ENCODE data around the gene IMMT. TPM values are rescaled to one million over a fixed set of nuclear protein-coding genes. Genes with fewer than 3 reads are reported as not detected.

The IMMT gene
- total and polyA plus RNA-seq, 9 of the 15 experiments (the other 6 are each of a cell fraction or from before 2014, with no cell fraction given) = 119 to 294 (median 140) TPM

DNA sequence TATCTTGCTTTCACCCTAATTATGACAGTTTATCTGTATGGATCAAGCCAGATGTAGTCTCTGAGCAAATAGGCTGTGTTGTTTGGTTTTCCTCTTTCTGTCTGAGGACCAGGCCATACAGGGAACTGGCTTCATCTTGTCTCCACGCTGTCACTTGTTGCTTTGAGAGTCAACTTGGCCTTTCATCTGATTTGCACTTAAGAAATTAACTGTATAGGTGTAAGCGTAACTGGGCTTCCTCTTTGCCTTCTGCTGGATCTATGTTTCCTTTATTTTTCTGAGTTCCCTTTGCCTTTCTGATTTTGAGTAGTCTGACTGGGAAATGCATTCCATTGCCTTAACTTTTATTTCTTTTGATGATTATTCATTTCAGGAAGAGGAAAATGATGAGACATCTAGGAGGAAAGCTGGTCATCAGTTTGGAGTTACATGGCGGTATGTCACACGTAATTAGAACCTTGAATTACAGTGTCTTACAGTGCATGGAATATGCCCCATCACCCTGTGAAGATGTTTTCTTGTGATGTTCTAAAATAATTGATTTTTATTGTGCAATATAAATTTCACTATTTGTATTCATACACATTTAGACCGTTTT, 71.8 kb downstream of the IMMT start:
- POLR2A ChIA-PET = no interaction called here

DNA sequence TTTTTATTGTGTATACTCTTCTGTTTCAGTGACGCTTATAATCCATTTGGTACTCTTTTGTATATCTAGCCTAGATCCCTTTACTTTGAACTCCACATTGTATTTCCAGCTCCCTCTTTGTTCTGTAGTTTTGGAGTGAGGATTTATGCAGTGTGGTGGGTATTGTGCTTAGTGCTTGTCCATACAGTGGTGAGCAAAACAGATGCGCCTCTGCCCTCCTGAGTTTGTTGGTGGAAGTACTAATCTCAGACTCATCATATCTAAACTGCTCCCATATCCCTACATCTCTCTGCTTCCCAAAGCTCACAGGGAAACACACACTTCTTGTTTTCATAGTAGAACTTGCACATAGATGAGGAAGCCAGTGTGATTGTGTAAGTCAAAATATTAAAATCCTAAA, 77.1 kb downstream of the IMMT start:
- TF ChIP-seq ZBED1 (IDR thresholded peaks at IDR 0.05) = no peak
- no peak for TF ChIP-seq SMARCA5 (IDR thresholded peaks at IDR 0.05)
- no peak for TF ChIP-seq ZNF707 (CRISPR knock-in tag; conservative IDR thresholded peaks at IDR 0.05)
- TF ChIP-seq RBM14 (IDR thresholded peaks at IDR 0.05; ENCODE audit: borderline replicate concordance, insufficient read depth, low read depth, low read length) = no peak
- TF ChIP-seq TCF7L2 (IDR thresholded peaks at IDR 0.05; ENCODE audit: low read depth, low read length) = no peak
- TF ChIP-seq MAFG (tag; conservative IDR thresholded peaks at IDR 0.05) = no peak
- TF ChIP-seq, protein P1, sequence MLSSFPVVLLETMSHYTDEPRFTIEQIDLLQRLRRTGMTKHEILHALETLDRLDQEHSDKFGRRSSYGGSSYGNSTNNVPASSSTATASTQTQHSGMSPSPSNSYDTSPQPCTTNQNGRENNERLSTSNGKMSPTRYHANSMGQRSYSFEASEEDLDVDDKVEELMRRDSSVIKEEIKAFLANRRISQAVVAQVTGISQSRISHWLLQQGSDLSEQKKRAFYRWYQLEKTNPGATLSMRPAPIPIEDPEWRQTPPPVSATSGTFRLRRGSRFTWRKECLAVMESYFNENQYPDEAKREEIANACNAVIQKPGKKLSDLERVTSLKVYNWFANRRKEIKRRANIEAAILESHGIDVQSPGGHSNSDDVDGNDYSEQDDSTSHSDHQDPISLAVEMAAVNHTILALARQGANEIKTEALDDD (IDR thresholded peaks at IDR 0.05) = no peak
- TF ChIP-seq RFX5 (IDR thresholded peaks at IDR 0.05; ENCODE audit: low read depth, low read length) = no peak
- no peak for TF ChIP-seq RB1 (IDR thresholded peaks at IDR 0.05; ENCODE audit: low read depth)
- TF ChIP-seq CREM (IDR thresholded peaks at IDR 0.05; ENCODE audit: low read depth) = no peak
- TF ChIP-seq, protein P2, sequence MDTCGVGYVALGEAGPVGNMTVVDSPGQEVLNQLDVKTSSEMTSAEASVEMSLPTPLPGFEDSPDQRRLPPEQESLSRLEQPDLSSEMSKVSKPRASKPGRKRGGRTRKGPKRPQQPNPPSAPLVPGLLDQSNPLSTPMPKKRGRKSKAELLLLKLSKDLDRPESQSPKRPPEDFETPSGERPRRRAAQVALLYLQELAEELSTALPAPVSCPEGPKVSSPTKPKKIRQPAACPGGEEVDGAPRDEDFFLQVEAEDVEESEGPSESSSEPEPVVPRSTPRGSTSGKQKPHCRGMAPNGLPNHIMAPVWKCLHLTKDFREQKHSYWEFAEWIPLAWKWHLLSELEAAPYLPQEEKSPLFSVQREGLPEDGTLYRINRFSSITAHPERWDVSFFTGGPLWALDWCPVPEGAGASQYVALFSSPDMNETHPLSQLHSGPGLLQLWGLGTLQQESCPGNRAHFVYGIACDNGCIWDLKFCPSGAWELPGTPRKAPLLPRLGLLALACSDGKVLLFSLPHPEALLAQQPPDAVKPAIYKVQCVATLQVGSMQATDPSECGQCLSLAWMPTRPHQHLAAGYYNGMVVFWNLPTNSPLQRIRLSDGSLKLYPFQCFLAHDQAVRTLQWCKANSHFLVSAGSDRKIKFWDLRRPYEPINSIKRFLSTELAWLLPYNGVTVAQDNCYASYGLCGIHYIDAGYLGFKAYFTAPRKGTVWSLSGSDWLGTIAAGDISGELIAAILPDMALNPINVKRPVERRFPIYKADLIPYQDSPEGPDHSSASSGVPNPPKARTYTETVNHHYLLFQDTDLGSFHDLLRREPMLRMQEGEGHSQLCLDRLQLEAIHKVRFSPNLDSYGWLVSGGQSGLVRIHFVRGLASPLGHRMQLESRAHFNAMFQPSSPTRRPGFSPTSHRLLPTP (IDR thresholded peaks at IDR 0.05; ENCODE audit: borderline replicate concordance, extremely low read depth, insufficient read length) = no peak
- no peaks in the 10 kb centered on the region for H4K20me1 ChIP-seq (replicated peaks; ENCODE audit: control insufficient read depth, insufficient read depth, low read length)
- no peak overlapping the region for H3K4me3 ChIP-seq
- peaks cover 99% of the 10 kb centered on the region for H3K36me3 ChIP-seq (ENCODE audit: control insufficient read depth, insufficient read depth, low read length)
- no peak overlapping the region for H3K4me2 ChIP-seq (ENCODE audit: insufficient read depth, low read length)
- no peak for DNase-seq (ENCODE audit: extremely low read depth in 1 of 4, low spot score in 3 of 4)
- H3K27ac ChIP-seq (ENCODE audit: extremely low read depth, low read depth, low read length) = no peak overlapping the region
- no peaks in the 10 kb centered on the region for H3K27me3 ChIP-seq (ENCODE audit: control insufficient read depth in 2 of 2, insufficient read depth in 2 of 2, low read length in 2 of 2)
- no peaks in the 10 kb centered on the region for H3K4me1 ChIP-seq (replicated peaks in 1 of 2; ENCODE audit: control insufficient read depth in 2 of 2, insufficient read depth in 2 of 2, low read length in 2 of 2)
- in situ Hi-C loops (cut with MboI) = no loop called here
- POLR2A ChIA-PET = interaction anchor here (0.9 to 1.8 kb wide), 3 partner anchors 10 to 12 kb away, joined by 3 to 11 read pairs (median 5); partner anchors contain the start of genes POLR1A and PTCD3
- CTCF ChIA-PET (ENCODE audit: low intra/inter-chr PET ratio) = no interaction called here
- no peak overlapping the region for H3K9ac ChIP-seq (ENCODE audit: insufficient read depth in 1 of 2, low read depth in 2 of 2, low read length in 2 of 2)
- no peaks in the 10 kb centered on the region for H3K9me3 ChIP-seq (replicated peaks; ENCODE audit: control insufficient read depth, insufficient read depth, low read depth, low read length)
- BruUV-seq (replicated peaks) = no TSS peak
- peaks cover 24% of the 10 kb centered on the region; the same call in 2 of the 3 replicates for H3K79me2 ChIP-seq (ENCODE audit: control insufficient read depth, insufficient read depth, low read length)
- intact Hi-C loops (cut with micrococcal nuclease) = no loop called here
- FAIRE-seq = no peak
- no peak overlapping the region for H2AFZ ChIP-seq (ENCODE audit: low read depth, low read length)
- 95% methylated on average over 2 of the region's 2 CpGs for WGBS (ENCODE audit: insufficient coverage, low coverage, missing lambda C conversion rate)
- ATAC-seq = no peak
- no peaks in the 10 kb centered on the region for H3K9me1 ChIP-seq (ENCODE audit: control insufficient read depth, insufficient read depth, low read length)

More for the DNA sequence above, 71.8 kb downstream of the IMMT start:
- Histone ChIP-seq H3K27me3 (ENCODE audit: control insufficient read depth in 2 of 2, insufficient read depth in 2 of 2, low read length in 2 of 2) (no peaks in the 10 kb centered on the region), H3K4me1 (replicated peaks in 1 of 2; ENCODE audit: control insufficient read depth in 2 of 2, insufficient read depth in 2 of 2, low read length in 2 of 2) (no peaks in the 10 kb centered on the region), H3K36me3 (ENCODE audit: control insufficient read depth, insufficient read depth, low read length) (peaks cover 99% of the 10 kb centered on the region), H3K9me3 (replicated peaks; ENCODE audit: control insufficient read depth, insufficient read depth, low read depth, low read length) (no peaks in the 10 kb centered on the region), H3K9ac (ENCODE audit: insufficient read depth in 1 of 2, low read depth in 2 of 2, low read length in 2 of 2) (no peak overlapping the region), H3K4me3 (no peak overlapping the region), H2AFZ (ENCODE audit: low read depth, low read length) (no peak overlapping the region), H4K20me1 (replicated peaks; ENCODE audit: control insufficient read depth, insufficient read depth, low read length) (no peaks in the 10 kb centered on the region), H3K79me2 (ENCODE audit: control insufficient read depth, insufficient read depth, low read length) (no peaks in the 10 kb centered on the region; the same call in 2 of the 3 replicates), H3K27ac (ENCODE audit: extremely low read depth, low read depth, low read length) (no peak overlapping the region), H3K9me1 (ENCODE audit: control insufficient read depth, insufficient read depth, low read length) (no peaks in the 10 kb centered on the region), H3K4me2 (ENCODE audit: insufficient read depth, low read length) (no peak overlapping the region)
- no peak for TF ChIP-seq RBBP5 (IDR thresholded peaks at IDR 0.05; ENCODE audit: borderline replicate concordance, insufficient read depth, low read length, poor library complexity, severe bottlenecking)
- TF ChIP-seq E2F3 (CRISPR knock-in tag; IDR thresholded peaks at IDR 0.05) = no peak
- TF ChIP-seq THRAP3 (IDR thresholded peaks at IDR 0.05; ENCODE audit: borderline replicate concordance) = no peak
- TF ChIP-seq KAT2B (IDR thresholded peaks at IDR 0.05; ENCODE audit: low read depth, low read length) = no peak
- TF ChIP-seq CEBPG (CRISPR knock-in tag; IDR thresholded peaks at IDR 0.05) = no peak
- TF ChIP-seq CEBPG (tag; conservative IDR thresholded peaks at IDR 0.05 in 1 of 2, IDR thresholded peaks at IDR 0.05 in 1 of 2) = 0 out of 4 replicates have a peak, but pooled peaks of 1 of the 2 experiments have one; percentile 25
- no peak for DNase-seq (ENCODE audit: extremely low read depth in 1 of 4, low spot score in 3 of 4)
- in situ Hi-C loops (cut with MboI) = no loop called here
- no TSS peak for BruUV-seq (replicated peaks)
- no peak for ATAC-seq
- WGBS (ENCODE audit: insufficient coverage, low coverage, missing lambda C conversion rate) = 96% methylated on average over 5 of the region's 5 CpGs
- CTCF ChIA-PET (ENCODE audit: low intra/inter-chr PET ratio) = no interaction called here
- intact Hi-C loops (cut with micrococcal nuclease) = no loop called here
- no peak for FAIRE-seq

Measured in K562 (cell line).